Activated CD8-positive, alpha-beta T cell treated with anti-CD3 and anti-CD28 coated beads for 36 hours (primary cell): ENCODE data around the gene SLC5A8. TPM values are rescaled to one million over a fixed set of nuclear protein-coding genes. Genes with fewer than 3 reads are reported as not detected.

Experiments
- ATAC-seq: fragments of 200-7000 bp; cut with Tn5 transposase; one replicate; pipeline ENCODE4 v1.10.0; 2021; ENCODE audit warnings: mild to moderate bottlenecking, moderate library complexity
- CTCF ChIA-PET: fragments of 350-600 bp; sonication (Branson Sonifier 250); formaldehyde crosslinking; loops from one replicate; lab custom pipeline; 2021; ENCODE audit warnings: antibody characterized with exemption; lab: Charles Lee
- POLR2A ChIA-PET: fragments of 350-600 bp; sonication (Branson Sonifier 250); formaldehyde crosslinking; loops from one replicate; lab custom pipeline; 2021; ENCODE audit warnings: antibody characterized with exemption; lab: Charles Lee
- DNase-seq: peaks from one replicate; pipeline ENCODE4 v3.0.0-alpha.2; 2020
- H3K27ac Mint-ChIP-seq: one replicate; pipeline ENCODE4 v1.8.0; 2021; ENCODE audit warnings: mild to moderate bottlenecking, mixed read lengths
- H3K27me3 Mint-ChIP-seq: one replicate; pipeline ENCODE4 v1.8.0; 2021; ENCODE audit warnings: mixed read lengths
- H3K36me3 Mint-ChIP-seq: one replicate; pipeline ENCODE4 v1.8.0; 2021; ENCODE audit warnings: low read depth, mixed read lengths
- H3K4me1 Mint-ChIP-seq: one replicate; pipeline ENCODE4 v1.8.0; 2021; ENCODE audit warnings: low read depth, mixed read lengths
- H3K4me3 Mint-ChIP-seq: one replicate; pipeline ENCODE4 v1.8.0; 2021; ENCODE audit warnings: mild to moderate bottlenecking, moderate library complexity, mixed read lengths
- H3K9me3 Mint-ChIP-seq: one replicate; pipeline ENCODE4 v1.8.0; 2021; ENCODE audit warnings: mixed read lengths
- CTCF ChIP-seq: fragments of 200-600 bp; IDR thresholded peaks from one replicate; pipeline ENCODE4 v1.8.0; 2022; ENCODE audit warnings: antibody characterized with exemption, mild to moderate bottlenecking
- intact Hi-C: fragments of 100-400 bp; cut with micrococcal nuclease; formaldehyde crosslinking; loops from one replicate; pipeline ENCODE4 v1.10.0; 2022
- total RNA-seq, 2 experiments: library from RNA; stranded (reverse); gene quantifications; one replicate each; pipeline ENCODE4 v1.2.3, GENCODE V29; 2021

Gene SLC5A8
- total RNA-seq, 2 experiments from 2014 or later: not detected

DNA sequence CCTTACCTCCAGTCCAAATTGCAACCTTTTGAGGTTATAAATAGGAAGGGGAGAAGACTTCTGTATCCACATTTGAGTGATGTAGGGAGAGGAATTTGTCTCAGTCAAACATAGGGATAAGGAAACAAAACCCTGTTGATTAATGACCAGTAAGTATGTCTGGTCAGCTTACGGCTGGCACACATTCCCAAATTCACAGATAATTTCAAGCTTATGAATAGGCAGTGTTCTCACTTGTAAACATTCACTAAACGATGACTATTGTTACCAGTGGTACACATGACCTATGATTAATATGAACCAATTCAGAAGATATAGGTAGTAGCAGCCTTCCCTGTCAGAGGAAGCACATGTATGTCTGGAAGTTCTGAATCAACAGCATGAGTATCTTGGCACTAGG, 33.0 kb upstream of the SLC5A8 start:
- ATAC-seq (no peak), DNase-seq (no peak)
- Mint-ChIP-seq H3K4me3 (no peak overlapping the region), H3K4me1 (no peaks in the 10 kb centered on the region), H3K27me3 (peaks cover 6% of the 10 kb centered on the region), H3K27ac (no peak overlapping the region), H3K9me3 (no peaks in the 10 kb centered on the region), H3K36me3 (no peaks in the 10 kb centered on the region)
- POLR2A ChIA-PET: interaction anchor here (1.1 kb wide), 1 partner anchor 652 kb away, joined by 3 read pairs; no protein-coding TSS in a partner anchor
- intact Hi-C loops: no loop called here
- no peak for TF ChIP-seq CTCF
- CTCF ChIA-PET: no interaction called here

DNA sequence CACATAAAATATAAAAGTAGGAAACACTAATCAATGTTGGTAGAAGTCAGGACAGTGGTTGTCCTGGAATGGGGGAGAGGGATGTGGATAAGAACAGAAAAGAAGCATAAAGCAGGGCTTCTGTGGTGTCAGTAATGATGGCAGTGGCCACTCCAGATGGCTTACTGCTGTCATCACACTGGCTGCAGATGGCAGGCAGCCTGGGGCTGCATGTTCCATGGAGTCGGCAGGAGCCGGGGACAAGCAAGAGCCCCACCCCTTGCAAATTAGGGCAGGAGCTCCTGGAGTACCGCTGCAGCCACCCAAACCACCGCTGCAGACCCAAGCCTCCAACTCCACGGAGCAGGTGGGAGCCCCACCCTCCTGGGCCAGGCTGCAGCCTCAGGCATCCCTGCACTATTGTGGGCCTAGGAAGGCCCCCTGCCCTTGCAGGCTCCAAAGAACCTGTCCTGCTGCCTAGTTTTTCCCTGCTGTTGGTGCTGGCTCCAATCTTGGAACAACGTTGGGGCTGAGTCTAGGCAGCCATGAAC, 28.8 kb upstream of the SLC5A8 start:
- H3K27me3 Mint-ChIP-seq: peaks cover 8% of the 10 kb centered on the region
- TF ChIP-seq CTCF: no peak
- no peaks in the 10 kb centered on the region for H3K4me1 Mint-ChIP-seq
- CTCF ChIA-PET: no interaction called here
- no peak for ATAC-seq
- H3K4me3 Mint-ChIP-seq: no peak overlapping the region
- H3K9me3 Mint-ChIP-seq: no peaks in the 10 kb centered on the region
- H3K36me3 Mint-ChIP-seq: no peaks in the 10 kb centered on the region
- H3K27ac Mint-ChIP-seq: no peak overlapping the region
- intact Hi-C loops: no loop called here
- POLR2A ChIA-PET: no interaction called here
- DNase-seq: no peak

GRCh38 chr12:101238306-101238705, 28.3 kb upstream of the SLC5A8 start:
- ATAC-seq: no peak
- Mint-ChIP-seq H3K27ac (no peak overlapping the region), H3K4me3 (no peak overlapping the region), H3K4me1 (no peaks in the 10 kb centered on the region), H3K36me3 (no peaks in the 10 kb centered on the region), H3K27me3 (peaks cover 8% of the 10 kb centered on the region), H3K9me3 (no peaks in the 10 kb centered on the region)
- intact Hi-C loops: no loop called here
- CTCF ChIA-PET: interaction anchor here (0.5 kb wide), 1 partner anchor 13 kb away, joined by 3 read pairs; no protein-coding TSS in a partner anchor
- DNase-seq: no peak
- no peak for TF ChIP-seq CTCF
- POLR2A ChIA-PET: no interaction called here

GRCh38 chr12:101235686-101236085, 25.6 kb upstream of the SLC5A8 start:
- no peaks in the 10 kb centered on the region for H3K9me3 Mint-ChIP-seq
- TF ChIP-seq CTCF: no peak
- intact Hi-C loops: no loop called here
- H3K4me3 Mint-ChIP-seq: no peak overlapping the region
- no peaks in the 10 kb centered on the region for H3K4me1 Mint-ChIP-seq
- no peaks in the 10 kb centered on the region for H3K36me3 Mint-ChIP-seq
- peaks cover 11% of the 10 kb centered on the region for H3K27me3 Mint-ChIP-seq
- ATAC-seq (no peak), DNase-seq (no peak)
- H3K27ac Mint-ChIP-seq: no peak overlapping the region
- ChIA-PET CTCF (no interaction called here), POLR2A (no interaction called here)

- no peaks in the 10 kb centered on the region for H3K9me3 Mint-ChIP-seq
- H3K36me3 Mint-ChIP-seq: no peaks in the 10 kb centered on the region
- CTCF ChIA-PET: no interaction called here
- POLR2A ChIA-PET: no interaction called here
- ATAC-seq (no peak), DNase-seq (no peak)
- TF ChIP-seq CTCF: no peak
- H3K4me3 Mint-ChIP-seq: no peak overlapping the region
- intact Hi-C loops: no loop called here
- no peaks in the 10 kb centered on the region for H3K4me1 Mint-ChIP-seq
- peaks cover 8% of the 10 kb centered on the region for H3K27me3 Mint-ChIP-seq
- no peak overlapping the region for H3K27ac Mint-ChIP-seq
Observed at GRCh38 chr12:101231636-101232035, 21.6 kb upstream of the SLC5A8 start.
